Kidney epithelial cell (primary cell): ENCODE results near the gene POU2AF1. TPM values are rescaled to one million over a fixed set of nuclear protein-coding genes. Genes with fewer than 3 reads are reported as not detected.

Experiments
- DNase-seq: peaks from one replicate; pipeline ENCODE4 v3.0.0-alpha.2; 2010; ENCODE audit warnings: low read depth
- H3K27me3 ChIP-seq: 2 replicates; pipeline ENCODE4 v1.6.0; 2011; ENCODE audit warnings: low read length; ENCODE audit not compliant: control insufficient read depth, insufficient read depth
- H3K36me3 ChIP-seq: 2 replicates; pipeline ENCODE4 v1.5.1; 2011; ENCODE audit warnings: low read length; ENCODE audit not compliant: control insufficient read depth, insufficient read depth
- H3K4me3 ChIP-seq: 2 replicates; pipeline ENCODE4 v1.5.1; 2011; ENCODE audit warnings: low read depth, mild to moderate bottlenecking, control low read depth, low read length
- CTCF ChIP-seq: IDR thresholded peaks from 2 replicates; pipeline ENCODE4 v1.5.1; 2011; ENCODE audit warnings: mild to moderate bottlenecking, moderate library complexity, low read length, control low read depth, inconsistent platforms; ENCODE audit not compliant: insufficient read depth, poor library complexity, severe bottlenecking
- total RNA-seq: library from RNA; depleted of rRNA; stranded (reverse); fragments of >200 nt; gene quantifications from 2 replicates; pipeline ENCODE4 v1.2.3, GENCODE V29; 2015

The POU2AF1 gene
- total RNA-seq, 1 donor from 2014 or later, result not detected

DNA sequence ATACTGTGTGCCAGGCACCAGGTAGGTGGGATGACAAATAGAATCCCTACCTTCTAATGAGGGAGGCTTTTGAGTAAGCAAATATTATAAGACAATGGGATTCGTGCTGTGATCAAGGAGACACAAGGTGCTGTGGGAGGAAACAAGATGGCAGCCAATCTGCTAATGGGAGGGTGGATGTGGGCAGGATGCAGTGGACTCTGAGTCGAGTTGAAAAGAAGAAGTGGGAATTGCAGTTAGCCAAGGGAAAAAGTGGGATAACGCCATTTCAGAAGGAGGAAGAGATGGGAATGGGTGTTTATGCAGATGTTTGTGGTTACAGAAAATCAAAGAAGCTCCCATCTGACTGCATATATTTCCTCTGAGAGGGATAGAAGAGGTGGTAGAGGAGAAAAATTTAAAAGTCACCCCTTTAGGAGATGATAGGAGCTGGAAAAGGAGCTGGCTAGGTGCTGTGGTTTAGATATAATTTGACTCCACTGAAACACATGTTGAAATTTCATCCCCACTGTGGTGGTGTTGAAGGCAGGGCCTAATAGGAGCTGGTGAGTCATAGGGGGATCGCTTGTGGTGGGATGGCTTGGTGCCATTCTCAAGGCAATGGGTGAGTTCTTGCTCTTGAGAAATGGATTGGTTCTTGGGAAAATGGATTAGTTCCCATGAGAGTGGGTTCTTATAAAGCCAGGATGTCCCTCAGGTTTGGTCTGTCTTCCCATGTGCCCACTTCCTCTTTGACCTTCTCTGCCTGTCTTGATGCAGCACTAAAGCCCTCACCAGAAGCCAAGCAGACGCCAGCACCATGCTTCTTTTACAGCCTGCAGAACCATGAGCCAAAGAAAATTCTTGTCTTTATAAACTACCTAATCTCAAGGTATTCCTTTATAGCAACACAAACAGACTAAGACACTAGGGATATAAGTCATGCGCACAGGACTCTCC, 30.0 kb upstream of the POU2AF1 start:
- no peak for DNase-seq
- no peak for TF ChIP-seq CTCF
- H3K27me3 ChIP-seq, result no peaks in the 10 kb centered on the region
- no peaks in the 10 kb centered on the region for H3K36me3 ChIP-seq
- H3K4me3 ChIP-seq, result no peak overlapping the region

GRCh38 chr11:111407652-111408051, 28.6 kb upstream of the POU2AF1 start:
- no peak for TF ChIP-seq CTCF
- Histone ChIP-seq H3K4me3 (no peak overlapping the region), H3K27me3 (no peaks in the 10 kb centered on the region), H3K36me3 (no peaks in the 10 kb centered on the region)
- DNase-seq, result no peak

DNA sequence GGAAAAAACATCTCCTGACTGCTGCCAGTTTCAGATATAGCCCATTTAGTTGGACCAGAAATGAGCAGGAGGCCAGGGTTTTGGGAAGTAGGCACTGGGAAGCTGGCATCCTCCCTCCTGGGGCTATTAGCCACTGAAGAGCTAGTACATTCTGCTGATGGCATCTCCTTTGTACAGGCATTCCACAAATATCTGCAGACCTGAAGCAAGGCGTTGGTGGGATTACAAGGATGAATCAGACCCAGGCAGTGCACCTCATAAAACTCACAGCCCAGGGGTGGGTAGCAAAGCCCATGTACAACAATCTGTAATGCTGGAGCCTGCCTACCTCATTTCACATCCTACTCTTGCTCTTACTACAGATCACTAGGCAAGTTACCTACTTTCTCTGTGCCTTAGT, 27.5 kb upstream of the POU2AF1 start:
- TF ChIP-seq CTCF, result no peak
- no peak for DNase-seq
- Histone ChIP-seq H3K4me3 (no peak overlapping the region), H3K27me3 (no peaks in the 10 kb centered on the region), H3K36me3 (no peaks in the 10 kb centered on the region)

DNA sequence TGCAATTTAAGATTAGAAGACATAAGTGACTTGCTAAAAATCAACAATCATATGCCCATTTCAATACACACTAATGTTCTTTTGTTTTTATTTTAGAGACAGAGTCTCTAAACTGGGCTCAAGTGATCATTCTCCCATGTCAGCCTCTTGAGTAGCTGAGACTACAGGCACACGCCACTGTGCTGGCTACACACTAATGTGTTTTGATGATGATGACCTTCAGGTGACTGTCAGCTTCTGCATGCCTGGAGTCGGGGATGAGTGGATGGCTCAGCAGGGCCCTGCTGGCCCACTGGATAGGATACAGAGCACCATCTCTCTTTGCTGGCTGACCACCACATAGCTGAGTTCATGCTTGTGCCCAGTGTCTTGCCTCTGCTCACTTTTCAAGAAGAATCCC, 27.0 kb upstream of the POU2AF1 start:
- no peaks in the 10 kb centered on the region for H3K27me3 ChIP-seq
- no peak for DNase-seq
- no peaks in the 10 kb centered on the region for H3K36me3 ChIP-seq
- no peak for TF ChIP-seq CTCF
- H3K4me3 ChIP-seq, result no peak overlapping the region

- no peak for DNase-seq
- H3K4me3 ChIP-seq, result no peak overlapping the region
- TF ChIP-seq CTCF, result no peak
- no peaks in the 10 kb centered on the region for H3K36me3 ChIP-seq
- H3K27me3 ChIP-seq, result no peaks in the 10 kb centered on the region
Measured at GRCh38 chr11:111405551-111405950, 26.5 kb upstream of the POU2AF1 start.
